Endothelial cell of umbilical vein (primary cell): Measurements from ENCODE around the gene RRAGD. TPM values are rescaled to one million over a fixed set of nuclear protein-coding genes. Genes with fewer than 3 reads are reported as not detected.

ENCODE experiments used
- BruUV-seq: library from RNA; stranded (reverse); fragments of 400-500 nt; replicated peaks from 2 replicates; lab custom pipeline; 2021; lab: Mats Ljungman, UMichigan
- CTCF ChIA-PET: fragments of 300-600, 350-600 bp; sonication (Branson Sonifier 250); formaldehyde crosslinking; loops from one replicate; lab custom pipeline; 2021; ENCODE audit warnings: antibody characterized with exemption, inconsistent platforms; lab: Charles Lee
- POLR2A ChIA-PET: fragments of 300-600, 350-600 bp; sonication (Branson Sonifier 250); formaldehyde crosslinking; loops from one replicate; lab custom pipeline; 2021; ENCODE audit warnings: antibody characterized with exemption, inconsistent platforms; lab: Charles Lee
- DNase-seq: peaks from one replicate; pipeline ENCODE4 v3.0.0-alpha.2; 2011; ENCODE audit warnings: low read depth, low spot score
- FAIRE-seq: peaks from 2 replicates; lab custom pipeline; 2011; peaks lifted over from hg19 to GRCh38; lab: Jason Lieb, UNC
- H2AFZ ChIP-seq: 2 replicates; pipeline ENCODE4 v1.6.0; 2012; ENCODE audit warnings: low read depth, low read length, control low read depth, inconsistent platforms
- H3K27ac ChIP-seq: 2 replicates; pipeline ENCODE4 v1.5.1; 2011; ENCODE audit warnings: low read depth, mild to moderate bottlenecking, control low read depth, low read length, moderate library complexity; ENCODE audit not compliant: insufficient read depth
- H3K27me3 ChIP-seq, 2 experiments: 2 replicates each; pipeline versions ENCODE4 v1.6.0 to v1.6.1; 2011; ENCODE audit warnings: low read length in 2 of 2, mixed read lengths in 1 of 2; ENCODE audit not compliant: control insufficient read depth in 2 of 2, insufficient read depth in 2 of 2
- H3K36me3 ChIP-seq, 2 experiments: 2 replicates in 1 of 2; 3 replicates in 1 of 2; pipeline ENCODE4 v1.5.1; 2011; ENCODE audit warnings: low read length in 2 of 2, mild to moderate bottlenecking in 1 of 2, moderate library complexity in 1 of 2; ENCODE audit not compliant: control insufficient read depth in 2 of 2, insufficient read depth in 2 of 2; ENCODE audit errors: extremely low read depth in 1 of 2
- H3K4me1 ChIP-seq: 3 replicates; pipeline ENCODE4 v1.5.1; 2011; ENCODE audit warnings: mild to moderate bottlenecking, low read length; ENCODE audit not compliant: control insufficient read depth, insufficient read depth; ENCODE audit errors: extremely low read depth
- H3K4me2 ChIP-seq: 2 replicates; pipeline ENCODE4 v1.6.1; 2011; ENCODE audit warnings: low read length, control low read depth, mixed read lengths; ENCODE audit not compliant: insufficient read depth
- H3K4me3 ChIP-seq, 3 experiments: fragments of 200-600 bp in 1 of 3; sonication (generic), shearing (Covaris generic) in 1 of 3; replicated peaks in 1 of 3; 2 replicates each; pipeline ENCODE4 v1.5.1; 2011 to 2016; ENCODE audit warnings: control low read depth in 3 of 3, low read length in 3 of 3, mild to moderate bottlenecking in 2 of 3, inconsistent platforms in 1 of 3, low read depth in 1 of 3, moderate library complexity in 1 of 3; ENCODE audit not compliant: insufficient read depth in 1 of 3
- H3K79me2 ChIP-seq: 2 replicates; pipeline ENCODE4 v1.6.0; 2012; ENCODE audit warnings: low read length, inconsistent platforms; ENCODE audit not compliant: control insufficient read depth, insufficient read depth
- H3K9ac ChIP-seq: replicated peaks from 2 replicates; pipeline ENCODE3; 2011; ENCODE audit warnings: low read length, control low read depth; ENCODE audit not compliant: insufficient read depth; ENCODE audit errors: extremely low read depth
- H3K9me1 ChIP-seq: replicated peaks from 3 replicates; pipeline ENCODE4 v1.6.0; 2011; ENCODE audit warnings: mild to moderate bottlenecking, low read length; ENCODE audit not compliant: control insufficient read depth, insufficient read depth; ENCODE audit errors: extremely low read depth
- H3K9me3 ChIP-seq: replicated peaks from 2 replicates; pipeline ENCODE4 v1.5.1; 2012; ENCODE audit warnings: low read length, inconsistent platforms; ENCODE audit not compliant: control insufficient read depth, insufficient read depth
- H4K20me1 ChIP-seq: replicated peaks from 2 replicates; pipeline ENCODE3; 2011; ENCODE audit warnings: mild to moderate bottlenecking, low read length; ENCODE audit not compliant: control insufficient read depth, insufficient read depth; ENCODE audit errors: extremely low read depth
- EZH2 ChIP-seq: IDR thresholded peaks from 2 replicates; pipeline ENCODE4 v1.6.1; 2012; ENCODE audit warnings: borderline replicate concordance, low read depth, mild to moderate bottlenecking, moderate library complexity, low read length, inconsistent platforms; ENCODE audit not compliant: severe bottlenecking
- FOS ChIP-seq: IDR thresholded peaks from 2 replicates; pipeline ENCODE4 v1.6.1; 2011; ENCODE audit warnings: mild to moderate bottlenecking, low read length, moderate library complexity, borderline replicate concordance; ENCODE audit not compliant: insufficient read depth
- GATA2 ChIP-seq: IDR thresholded peaks from 2 replicates; pipeline ENCODE4 v1.7.0; 2011; ENCODE audit warnings: low read depth, mild to moderate bottlenecking, moderate library complexity, mixed read lengths, low read length; ENCODE audit not compliant: insufficient read length, insufficient read depth
- JUN ChIP-seq: IDR thresholded peaks from 2 replicates; pipeline ENCODE4 v1.6.1; 2011; ENCODE audit warnings: borderline replicate concordance, low read depth; ENCODE audit not compliant: insufficient read length, insufficient read depth
- MYC ChIP-seq: IDR thresholded peaks from one replicate; pipeline ENCODE4 v1.6.1; 2011; ENCODE audit warnings: mild to moderate bottlenecking, low read depth, low read length
- POLR2A ChIP-seq: IDR thresholded peaks from 2 replicates; pipeline ENCODE4 v1.6.1; 2012; ENCODE audit warnings: low read depth, mild to moderate bottlenecking, control low read depth, low read length
- POLR2AphosphoS5 ChIP-seq: IDR thresholded peaks from 2 replicates; pipeline ENCODE4 v1.6.1; 2012; ENCODE audit warnings: low read depth, mild to moderate bottlenecking, control low read depth, low read length, moderate library complexity; ENCODE audit not compliant: insufficient read depth
- dilution Hi-C: fragments of 300-500 bp; cut with MboI; formaldehyde crosslinking; loops from one replicate; pipeline ENCODE4 v1.15.0; 2019; ENCODE audit warnings: low sequenced_read_pairs; ENCODE audit not compliant: extremely low pct_ligation_motif_present
- intact Hi-C: fragments of 100-400 bp; cut with micrococcal nuclease; formaldehyde crosslinking; loops from one replicate; pipeline ENCODE4 v1.10.0; 2022
- polyA plus RNA-seq, 4 experiments: library from polyadenylated mRNA; depleted of rRNA in 3 of 4; stranded (reverse) in 3 of 4; unstranded in 1 of 4; fragments of >200 nt; gene quantifications; 2 replicates each; pipeline versions ENCODE4 v1.2.1 to v1.2.3, GENCODE V29; 2011 to 2012; ENCODE audit warnings: missing spikeins in 1 of 4
- total RNA-seq: library from RNA; stranded (reverse); gene quantifications from 2 replicates; pipeline ENCODE4 v1.2.3, GENCODE V29; 2021
- TF ChIP-seq, protein P1 (sequence below): IDR thresholded peaks from 2 replicates; pipeline ENCODE4 v1.6.1; 2011; ENCODE audit not compliant: insufficient read depth, insufficient read length
- TF ChIP-seq, protein P2 (sequence below), 2 donors: IDR thresholded peaks; 1 replicate in 1 of 2; 2 replicates in 1 of 2; pipeline ENCODE4 v1.5.1; 2011; ENCODE audit warnings: low read length in 2 of 2, mild to moderate bottlenecking in 2 of 2, moderate library complexity in 2 of 2, control low read depth in 1 of 2, inconsistent platforms in 1 of 2, low read depth in 1 of 2; ENCODE audit not compliant: insufficient read depth in 1 of 2; ENCODE audit errors: extremely low read depth in 1 of 2

The RRAGD gene
- total and polyA plus RNA-seq, 2 donors (not counting 3 experiments of a cell fraction or from before 2014, with no cell fraction given): 0.07 to 2.0 TPM

- ChIA-PET POLR2A (no interaction called here), CTCF (interaction anchor here (1.2 kb wide), 1 partner anchor 91 kb away, joined by 3 read pairs; no protein-coding TSS in a partner anchor)
- Histone ChIP-seq H3K27me3 (peaks cover 5 to 7% of the 10 kb centered on the region in 2 experiments), H3K9me1 (no peaks in the 10 kb centered on the region), H2AFZ (no peak overlapping the region), H3K4me1 (no peaks in the 10 kb centered on the region), H3K9me3 (no peaks in the 10 kb centered on the region), H3K36me3 (no peaks in the 10 kb centered on the region), H4K20me1 (no peaks in the 10 kb centered on the region), H3K27ac (no peak overlapping the region), H3K4me3 (no peak overlapping the region), H3K4me2 (no peak overlapping the region), H3K79me2 (no peaks in the 10 kb centered on the region), H3K9ac (no peak overlapping the region)
- dilution Hi-C loops (no loop called here), intact Hi-C loops (no loop called here)
- TF ChIP-seq JUN (no peak), FOS (no peak)
- no peak for DNase-seq
- FAIRE-seq: no peak
- no TSS peak for BruUV-seq
Observed at GRCh38 chr6:89402776-89403175, 9.3 kb downstream of the RRAGD start.

DNA sequence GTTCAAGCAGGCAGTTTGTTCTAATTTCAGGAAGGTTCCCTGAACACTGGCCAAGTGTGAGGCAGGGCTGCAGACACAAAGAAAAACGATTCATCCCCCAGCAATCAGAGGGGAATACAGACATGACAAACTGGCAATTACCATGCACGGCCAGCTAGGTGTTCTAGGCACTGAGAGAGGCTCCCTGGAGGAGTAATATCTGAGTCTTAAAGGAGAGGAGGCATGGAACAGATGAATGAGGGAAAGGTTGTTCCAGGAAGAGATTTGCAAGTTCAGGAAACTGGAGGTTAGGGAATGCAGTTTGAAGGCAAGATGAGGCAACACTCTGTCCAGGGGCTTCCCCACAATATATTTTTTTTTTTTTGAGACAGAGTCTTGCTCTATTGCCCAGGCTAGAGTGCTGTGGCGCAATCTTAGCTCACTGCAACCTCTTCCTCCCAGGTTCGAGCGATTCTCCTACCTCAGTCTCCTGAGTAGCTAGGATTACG is 11.1 kb downstream of the RRAGD start:
- no peak overlapping the region for H3K9ac ChIP-seq
- dilution Hi-C loops (no loop called here), intact Hi-C loops (no loop called here)
- no peaks in the 10 kb centered on the region for H3K36me3 ChIP-seq
- POLR2A ChIA-PET: no interaction called here
- DNase-seq (no peak), FAIRE-seq (no peak)
- no peaks in the 10 kb centered on the region for H4K20me1 ChIP-seq
- no peak overlapping the region for H3K4me3 ChIP-seq
- no peaks in the 10 kb centered on the region for H3K9me3 ChIP-seq
- H3K9me1 ChIP-seq: no peaks in the 10 kb centered on the region
- H3K4me1 ChIP-seq: no peaks in the 10 kb centered on the region
- H3K79me2 ChIP-seq: no peaks in the 10 kb centered on the region
- no peak overlapping the region for H3K27ac ChIP-seq
- CTCF ChIA-PET: no interaction called here
- no peak overlapping the region for H2AFZ ChIP-seq
- TF ChIP-seq EZH2: no peak
- TF ChIP-seq, protein P1, sequence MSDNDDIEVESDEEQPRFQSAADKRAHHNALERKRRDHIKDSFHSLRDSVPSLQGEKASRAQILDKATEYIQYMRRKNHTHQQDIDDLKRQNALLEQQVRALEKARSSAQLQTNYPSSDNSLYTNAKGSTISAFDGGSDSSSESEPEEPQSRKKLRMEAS: no peak
- TF ChIP-seq, protein P2, sequence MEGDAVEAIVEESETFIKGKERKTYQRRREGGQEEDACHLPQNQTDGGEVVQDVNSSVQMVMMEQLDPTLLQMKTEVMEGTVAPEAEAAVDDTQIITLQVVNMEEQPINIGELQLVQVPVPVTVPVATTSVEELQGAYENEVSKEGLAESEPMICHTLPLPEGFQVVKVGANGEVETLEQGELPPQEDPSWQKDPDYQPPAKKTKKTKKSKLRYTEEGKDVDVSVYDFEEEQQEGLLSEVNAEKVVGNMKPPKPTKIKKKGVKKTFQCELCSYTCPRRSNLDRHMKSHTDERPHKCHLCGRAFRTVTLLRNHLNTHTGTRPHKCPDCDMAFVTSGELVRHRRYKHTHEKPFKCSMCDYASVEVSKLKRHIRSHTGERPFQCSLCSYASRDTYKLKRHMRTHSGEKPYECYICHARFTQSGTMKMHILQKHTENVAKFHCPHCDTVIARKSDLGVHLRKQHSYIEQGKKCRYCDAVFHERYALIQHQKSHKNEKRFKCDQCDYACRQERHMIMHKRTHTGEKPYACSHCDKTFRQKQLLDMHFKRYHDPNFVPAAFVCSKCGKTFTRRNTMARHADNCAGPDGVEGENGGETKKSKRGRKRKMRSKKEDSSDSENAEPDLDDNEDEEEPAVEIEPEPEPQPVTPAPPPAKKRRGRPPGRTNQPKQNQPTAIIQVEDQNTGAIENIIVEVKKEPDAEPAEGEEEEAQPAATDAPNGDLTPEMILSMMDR (IDR thresholded peaks at IDR 0.05; ENCODE audit: extremely low read depth in 1 of 2, insufficient read depth in 1 of 2, low read depth in 1 of 2, low read length in 2 of 2): no peak
- TF ChIP-seq FOS: no peak
- TF ChIP-seq GATA2: no peak
- no peak for TF ChIP-seq POLR2AphosphoS5
- TF ChIP-seq JUN: no peak
- no peak for TF ChIP-seq MYC
- TF ChIP-seq POLR2A: no peak
- H3K27me3 ChIP-seq: peaks cover 0 to 3% of the 10 kb centered on the region in 2 experiments
- BruUV-seq: no TSS peak
- no peak overlapping the region for H3K4me2 ChIP-seq
